HepG2 (cell line): ENCODE results near the gene DPP7. TPM values are rescaled to one million over a fixed set of nuclear protein-coding genes. Genes with fewer than 3 reads are reported as not detected.

Experiments
- ATAC-seq: fragments of 200-7000 bp; cut with Tn5 transposase; 3 replicates; pipeline ENCODE4 v1.9.1; 2020; ENCODE audit warnings: mild to moderate bottlenecking, moderate library complexity
- BruUV-seq: library from RNA; stranded (reverse); fragments of 400-500 nt; replicated peaks from 2 replicates; lab custom pipeline; 2021; lab: Mats Ljungman, UMichigan
- CTCF ChIA-PET: fragments of 300-600 bp; formaldehyde crosslinking; extraction: SDS; loops from one replicate; lab custom pipeline; 2021; ENCODE audit warnings: low total read pairs, inconsistent platforms, low intra/inter-chr PET ratio; lab: Yijun Ruan, JAX
- POLR2A ChIA-PET: fragments of 350-600 bp; sonication (Branson Sonifier 250); formaldehyde crosslinking; loops from one replicate; lab custom pipeline; 2020; ENCODE audit warnings: antibody characterized with exemption, inconsistent platforms; lab: Yijun Ruan, JAX
- DNase-seq: peaks from one replicate; pipeline ENCODE4 v3.0.0-alpha.2; 2015; ENCODE audit warnings: low spot score
- FAIRE-seq: peaks from 3 replicates; lab custom pipeline; 2011; peaks lifted over from hg19 to GRCh38; lab: Jason Lieb, UNC
- H2AFZ ChIP-seq: one replicate; pipeline ENCODE4 v1.6.1; 2011; ENCODE audit warnings: low read length, inconsistent platforms
- H3K27ac ChIP-seq: fragments of 300-600 bp; 3 replicates; pipeline ENCODE4 v1.8.0; 2011; ENCODE audit warnings: mixed run types, mild to moderate bottlenecking, mixed read lengths, low read length, inconsistent platforms; ENCODE audit not compliant: insufficient read depth; ENCODE audit errors: extremely low read length
- H3K27me3 ChIP-seq, 2 experiments: fragments of 200-600 bp in 1 of 2; 2 replicates in 1 of 2; 3 replicates in 1 of 2; pipeline versions ENCODE4 v1.6.0 to v1.8.0; 2011; ENCODE audit warnings: low read length in 2 of 2, mild to moderate bottlenecking in 2 of 2, moderate library complexity in 2 of 2, inconsistent platforms in 1 of 2; ENCODE audit not compliant: insufficient read depth in 2 of 2, control insufficient read depth in 1 of 2
- H3K36me3 ChIP-seq, 2 experiments: fragments of 200-600 bp in 1 of 2; replicated peaks in 1 of 2; 2 replicates in 1 of 2; 3 replicates in 1 of 2; pipeline versions ENCODE4 v1.5.1 to v1.8.0; 2011; ENCODE audit warnings: low read length in 2 of 2, inconsistent platforms in 1 of 2; ENCODE audit not compliant: insufficient read depth in 2 of 2, control insufficient read depth in 1 of 2
- H3K4me1 ChIP-seq: 2 replicates; pipeline ENCODE4 v1.5.1; 2012; ENCODE audit warnings: low read length, inconsistent platforms; ENCODE audit not compliant: insufficient read depth
- H3K4me2 ChIP-seq: 2 replicates; pipeline ENCODE4 v1.6.0; 2011; ENCODE audit warnings: low read depth, low read length, inconsistent platforms
- H3K4me3 ChIP-seq, 3 experiments: fragments of 200-600 bp in 1 of 3; sonication (generic), shearing (Covaris generic) in 1 of 3; replicated peaks in 1 of 3; 2 replicates each; pipeline ENCODE4 v1.5.1; 2011 to 2016; ENCODE audit warnings: low read length in 3 of 3, inconsistent platforms in 2 of 3, low read depth in 2 of 3, mild to moderate bottlenecking in 2 of 3, control low read depth in 1 of 3, mixed read lengths in 1 of 3; ENCODE audit not compliant: insufficient read depth in 1 of 3
- H3K79me2 ChIP-seq: one replicate; pipeline ENCODE4 v1.6.1; 2011; ENCODE audit warnings: low read length, inconsistent platforms; ENCODE audit not compliant: insufficient read depth
- H3K9ac ChIP-seq: 2 replicates; pipeline ENCODE4 v1.6.0; 2011; ENCODE audit warnings: mild to moderate bottlenecking, low read depth, low read length, inconsistent platforms; ENCODE audit not compliant: insufficient read depth
- H3K9me3 ChIP-seq: 2 replicates; pipeline ENCODE4 v1.5.1; 2012; ENCODE audit warnings: mild to moderate bottlenecking, low read length
- H4K20me1 ChIP-seq: 2 replicates; pipeline ENCODE4 v1.6.0; 2011; ENCODE audit warnings: inconsistent platforms, mild to moderate bottlenecking, low read length, moderate library complexity; ENCODE audit not compliant: insufficient read depth
- GATAD1 ChIP-seq: IDR thresholded peaks from 2 replicates; pipeline ENCODE4 v1.6.1; 2016; ENCODE audit warnings: missing genetic modification reagents, missing compliant biosample characterization
- HCFC1 ChIP-seq: fragments of 150-350 bp; IDR thresholded peaks from 2 replicates; pipeline ENCODE4 v1.6.1; 2014; ENCODE audit warnings: low read depth, low read length
- HHEX ChIP-seq: IDR thresholded peaks from 2 replicates; pipeline ENCODE4 v1.6.1; 2016; ENCODE audit warnings: control low read depth
- JUND ChIP-seq: sonication (generic); formaldehyde crosslinking; IDR thresholded peaks from 2 replicates; pipeline ENCODE4 v1.8.0; 2022; ENCODE audit warnings: mild to moderate bottlenecking, missing genetic modification reagents
- MAZ ChIP-seq, 2 experiments: sonication (generic) in 1 of 2; formaldehyde crosslinking in 1 of 2; IDR thresholded peaks; 2 replicates each; pipeline versions ENCODE4 v1.5.0 to v1.6.1; 2012 to 2020; ENCODE audit warnings: low read depth in 2 of 2, mild to moderate bottlenecking in 2 of 2, borderline replicate concordance in 1 of 2, improper control_type of control experiment in 1 of 2, low read length in 1 of 2, missing genetic modification reagents in 1 of 2, moderate library complexity in 1 of 2
- SRY ChIP-seq: sonication (generic); formaldehyde crosslinking; IDR thresholded peaks from 2 replicates; pipeline ENCODE4 v1.8.0; 2022; ENCODE audit warnings: mild to moderate bottlenecking, missing genetic modification reagents
- ZBTB7B ChIP-seq: sonication (generic); formaldehyde crosslinking; IDR thresholded peaks from 2 replicates; pipeline ENCODE4 v1.4.0; 2020; ENCODE audit warnings: missing genetic modification reagents
- ZC3H4 ChIP-seq: sonication (generic); formaldehyde crosslinking; IDR thresholded peaks from 2 replicates; pipeline ENCODE4 v1.4.0; 2020; ENCODE audit warnings: missing genetic modification reagents, borderline replicate concordance
- ZMAT3 ChIP-seq: sonication (generic); formaldehyde crosslinking; conservative IDR thresholded peaks from 2 replicates; pipeline ENCODE4 v1.7.0; 2021; ENCODE audit warnings: missing genetic modification reagents
- ZNF180 ChIP-seq: sonication (generic); formaldehyde crosslinking; IDR thresholded peaks from 2 replicates; pipeline ENCODE4 v1.4.0; 2020; ENCODE audit warnings: low read depth, missing genetic modification reagents, borderline replicate concordance
- ZNF256 ChIP-seq: sonication (generic); formaldehyde crosslinking; conservative IDR thresholded peaks from 2 replicates; pipeline ENCODE4 v1.4.0; 2020; ENCODE audit warnings: missing genetic modification reagents
- ZNF672 ChIP-seq: sonication (generic); formaldehyde crosslinking; IDR thresholded peaks from 2 replicates; pipeline ENCODE4 v1.8.1; 2022; ENCODE audit warnings: missing genetic modification reagents
- WGBS: methylation state at CpG from one replicate; pipeline ENCODE4 v1.1.6; 2017; ENCODE audit warnings: low lambda C conversion rate; 5-methylcytosine and 5-hydroxymethylcytosine counted together
- in situ Hi-C: cut with HindIII; loops from 2 replicates; pipeline ENCODE4 v1.10.0; 2017; ENCODE audit warnings: low pct_unique_long_range_greater_than_20kb; ENCODE audit not compliant: extremely low pct_ligation_motif_present
- intact Hi-C: fragments of 100-400 bp; cut with micrococcal nuclease; formaldehyde crosslinking; loops from one replicate; pipeline ENCODE4 v1.10.0; 2022; ENCODE audit not compliant: unreplicated experiment
- polyA plus RNA-seq, 8 experiments: library from polyadenylated mRNA; depleted of rRNA in 3 of 8; stranded (reverse) in 7 of 8; unstranded in 1 of 8; fragments of >200 nt; fragmentation: Illumina TruSeq in 4 of 8; extraction: Trizol in 4 of 8; gene quantifications; 2 replicates each; pipeline versions ENCODE4 v1.2.1 to v1.2.3, GENCODE V29; 2011 to 2016; ENCODE audit warnings: low read depth in 4 of 8, missing spikeins in 1 of 8, mixed read lengths in 1 of 8; ENCODE audit not compliant: insufficient read depth in 1 of 8
- total RNA-seq, 5 experiments: library from RNA; depleted of rRNA; stranded (reverse); fragments of >200 nt; fragmentation: Illumina TruSeq; extraction: Trizol; gene quantifications; 2 replicates each; pipeline ENCODE4 v1.2.3, GENCODE V29; 2016; ENCODE audit warnings: low read depth in 1 of 5
- TF ChIP-seq, protein P1 (sequence below): sonication (generic); formaldehyde crosslinking; conservative IDR thresholded peaks from 2 replicates; pipeline ENCODE4 v1.4.0; 2020; ENCODE audit warnings: mild to moderate bottlenecking, missing genetic modification reagents, moderate library complexity
- TF ChIP-seq, protein P2 (sequence below): IDR thresholded peaks from 2 replicates; pipeline ENCODE4 v1.6.1; 2018; ENCODE audit warnings: missing genetic modification reagents
- TF ChIP-seq, protein P3 (sequence below): IDR thresholded peaks from 2 replicates; pipeline ENCODE4 v1.6.1; 2016; ENCODE audit warnings: missing compliant biosample characterization, missing genetic modification reagents, borderline replicate concordance
- TF ChIP-seq, protein P4 (sequence below): sonication (generic); formaldehyde crosslinking; IDR thresholded peaks from 2 replicates; pipeline ENCODE4 v1.9.0; 2021; ENCODE audit warnings: missing genetic modification reagents, mild to moderate bottlenecking, borderline replicate concordance

Gene DPP7
- total and polyA plus RNA-seq, 2 of the 13 experiments (the other 11 are each of a cell fraction or from before 2014, with no cell fraction given), result 1.2 to 4.5 TPM

DNA sequence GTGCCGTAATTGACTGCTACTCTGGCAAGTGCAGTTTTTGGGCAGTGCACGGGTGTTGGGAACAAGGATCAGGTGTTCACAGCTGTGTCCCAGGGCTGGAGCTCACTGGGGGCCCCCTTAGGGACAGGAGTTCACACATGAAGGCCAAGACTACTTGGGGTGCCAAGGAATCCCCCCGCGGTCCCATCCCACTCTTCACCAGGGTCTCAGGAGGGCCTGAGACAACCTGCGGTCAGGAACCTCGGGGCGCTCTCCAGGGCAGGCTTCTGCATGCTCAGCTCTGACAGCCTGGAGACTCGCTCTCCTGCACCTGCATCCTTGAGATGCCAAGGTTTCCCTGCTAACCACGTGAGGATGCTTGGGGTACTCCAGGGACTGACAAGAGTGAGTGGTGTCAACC lies 30.0 kb downstream of the DPP7 start:
- intact Hi-C loops, result no loop called here
- no peak overlapping the region for H3K4me3 ChIP-seq
- H2AFZ ChIP-seq, result no peak overlapping the region
- H3K9ac ChIP-seq, result no peak overlapping the region
- peaks cover 3% of the 10 kb centered on the region for H3K79me2 ChIP-seq
- in situ Hi-C loops, result no loop called here
- ATAC-seq (no peak), DNase-seq (no peak), FAIRE-seq (no peak)
- BruUV-seq, result no TSS peak
- no peaks in the 10 kb centered on the region for H3K9me3 ChIP-seq
- WGBS, result 74% methylated on average over 2 of the region's 9 CpGs
- TF ChIP-seq SRY (no peak), ZC3H4 (CRISPR knock-in tag) (no peak), MAZ (IDR thresholded peaks at IDR 0.05; ENCODE audit: borderline replicate concordance, low read depth, low read length) (no peak), MAZ (CRISPR knock-in tag; IDR thresholded peaks at IDR 0.05; ENCODE audit: low read depth) (no peak), ZNF672 (CRISPR knock-in tag) (no peak), ZNF256 (CRISPR knock-in tag) (no peak), HCFC1 (no peak), JUND (CRISPR knock-in tag) (no peak), GATAD1 (CRISPR knock-in tag) (no peak), ZBTB7B (no peak), ZMAT3 (CRISPR knock-in tag) (no peak), HHEX (CRISPR knock-in tag) (no peak), ZNF180 (CRISPR knock-in tag) (no peak)
- TF ChIP-seq, protein P1, sequence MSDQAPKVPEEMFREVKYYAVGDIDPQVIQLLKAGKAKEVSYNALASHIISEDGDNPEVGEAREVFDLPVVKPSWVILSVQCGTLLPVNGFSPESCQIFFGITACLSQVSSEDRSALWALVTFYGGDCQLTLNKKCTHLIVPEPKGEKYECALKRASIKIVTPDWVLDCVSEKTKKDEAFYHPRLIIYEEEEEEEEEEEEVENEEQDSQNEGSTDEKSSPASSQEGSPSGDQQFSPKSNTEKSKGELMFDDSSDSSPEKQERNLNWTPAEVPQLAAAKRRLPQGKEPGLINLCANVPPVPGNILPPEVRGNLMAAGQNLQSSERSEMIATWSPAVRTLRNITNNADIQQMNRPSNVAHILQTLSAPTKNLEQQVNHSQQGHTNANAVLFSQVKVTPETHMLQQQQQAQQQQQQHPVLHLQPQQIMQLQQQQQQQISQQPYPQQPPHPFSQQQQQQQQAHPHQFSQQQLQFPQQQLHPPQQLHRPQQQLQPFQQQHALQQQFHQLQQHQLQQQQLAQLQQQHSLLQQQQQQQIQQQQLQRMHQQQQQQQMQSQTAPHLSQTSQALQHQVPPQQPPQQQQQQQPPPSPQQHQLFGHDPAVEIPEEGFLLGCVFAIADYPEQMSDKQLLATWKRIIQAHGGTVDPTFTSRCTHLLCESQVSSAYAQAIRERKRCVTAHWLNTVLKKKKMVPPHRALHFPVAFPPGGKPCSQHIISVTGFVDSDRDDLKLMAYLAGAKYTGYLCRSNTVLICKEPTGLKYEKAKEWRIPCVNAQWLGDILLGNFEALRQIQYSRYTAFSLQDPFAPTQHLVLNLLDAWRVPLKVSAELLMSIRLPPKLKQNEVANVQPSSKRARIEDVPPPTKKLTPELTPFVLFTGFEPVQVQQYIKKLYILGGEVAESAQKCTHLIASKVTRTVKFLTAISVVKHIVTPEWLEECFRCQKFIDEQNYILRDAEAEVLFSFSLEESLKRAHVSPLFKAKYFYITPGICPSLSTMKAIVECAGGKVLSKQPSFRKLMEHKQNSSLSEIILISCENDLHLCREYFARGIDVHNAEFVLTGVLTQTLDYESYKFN (CRISPR knock-in tag), result no peak
- TF ChIP-seq, protein P2, sequence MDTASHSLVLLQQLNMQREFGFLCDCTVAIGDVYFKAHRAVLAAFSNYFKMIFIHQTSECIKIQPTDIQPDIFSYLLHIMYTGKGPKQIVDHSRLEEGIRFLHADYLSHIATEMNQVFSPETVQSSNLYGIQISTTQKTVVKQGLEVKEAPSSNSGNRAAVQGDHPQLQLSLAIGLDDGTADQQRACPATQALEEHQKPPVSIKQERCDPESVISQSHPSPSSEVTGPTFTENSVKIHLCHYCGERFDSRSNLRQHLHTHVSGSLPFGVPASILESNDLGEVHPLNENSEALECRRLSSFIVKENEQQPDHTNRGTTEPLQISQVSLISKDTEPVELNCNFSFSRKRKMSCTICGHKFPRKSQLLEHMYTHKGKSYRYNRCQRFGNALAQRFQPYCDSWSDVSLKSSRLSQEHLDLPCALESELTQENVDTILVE (CRISPR knock-in tag), result no peak
- TF ChIP-seq, protein P3, sequence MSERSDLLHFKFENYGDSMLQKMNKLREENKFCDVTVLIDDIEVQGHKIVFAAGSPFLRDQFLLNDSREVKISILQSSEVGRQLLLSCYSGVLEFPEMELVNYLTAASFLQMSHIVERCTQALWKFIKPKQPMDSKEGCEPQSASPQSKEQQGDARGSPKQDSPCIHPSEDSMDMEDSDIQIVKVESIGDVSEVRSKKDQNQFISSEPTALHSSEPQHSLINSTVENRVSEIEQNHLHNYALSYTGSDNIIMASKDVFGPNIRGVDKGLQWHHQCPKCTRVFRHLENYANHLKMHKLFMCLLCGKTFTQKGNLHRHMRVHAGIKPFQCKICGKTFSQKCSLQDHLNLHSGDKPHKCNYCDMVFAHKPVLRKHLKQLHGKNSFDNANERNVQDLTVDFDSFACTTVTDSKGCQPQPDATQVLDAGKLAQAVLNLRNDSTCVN, result no peak
- TF ChIP-seq, protein P4, sequence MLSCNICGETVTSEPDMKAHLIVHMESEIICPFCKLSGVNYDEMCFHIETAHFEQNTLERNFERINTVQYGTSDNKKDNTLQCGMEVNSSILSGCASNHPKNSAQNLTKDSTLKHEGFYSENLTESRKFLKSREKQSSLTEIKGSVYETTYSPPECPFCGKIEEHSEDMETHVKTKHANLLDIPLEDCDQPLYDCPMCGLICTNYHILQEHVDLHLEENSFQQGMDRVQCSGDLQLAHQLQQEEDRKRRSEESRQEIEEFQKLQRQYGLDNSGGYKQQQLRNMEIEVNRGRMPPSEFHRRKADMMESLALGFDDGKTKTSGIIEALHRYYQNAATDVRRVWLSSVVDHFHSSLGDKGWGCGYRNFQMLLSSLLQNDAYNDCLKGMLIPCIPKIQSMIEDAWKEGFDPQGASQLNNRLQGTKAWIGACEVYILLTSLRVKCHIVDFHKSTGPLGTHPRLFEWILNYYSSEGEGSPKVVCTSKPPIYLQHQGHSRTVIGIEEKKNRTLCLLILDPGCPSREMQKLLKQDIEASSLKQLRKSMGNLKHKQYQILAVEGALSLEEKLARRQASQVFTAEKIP, result no peak
- no peak overlapping the region; the same call in 1 of the 2 replicates for H3K4me2 ChIP-seq
- no peaks in the 10 kb centered on the region for H4K20me1 ChIP-seq
- H3K36me3 ChIP-seq, result peaks cover 9 to 16% of the 10 kb centered on the region in 2 experiments; a peak in 4 of 5 replicates
- H3K27me3 ChIP-seq, result no peaks in the 10 kb centered on the region; a peak in 1 of 5 replicates
- peaks cover 53% of the 10 kb centered on the region for H3K4me1 ChIP-seq
- no peak overlapping the region for H3K27ac ChIP-seq
- POLR2A ChIA-PET, result interaction anchor here (0.7 to 6.4 kb wide), 6 partner anchors 8 to 193 kb away, joined by 3 to 105 read pairs (median 4); partner anchors contain the start of genes SAPCD2, TOR4A, TUBB4B and UAP1L1
- CTCF ChIA-PET, result no interaction called here
